C4-2B (cell line): Measurements from ENCODE around the gene MAPRE2.

Experiments
- CTCF ChIP-seq: fragments of 450-650 bp; conservative IDR thresholded peaks from 2 replicates; pipeline ENCODE4 v1.5.1; 2017; ENCODE audit warnings: mild to moderate bottlenecking
- ZFX ChIP-seq: fragments of 450-650 bp; IDR thresholded peaks from 2 replicates; pipeline ENCODE4 v1.6.1; 2017

DNA sequence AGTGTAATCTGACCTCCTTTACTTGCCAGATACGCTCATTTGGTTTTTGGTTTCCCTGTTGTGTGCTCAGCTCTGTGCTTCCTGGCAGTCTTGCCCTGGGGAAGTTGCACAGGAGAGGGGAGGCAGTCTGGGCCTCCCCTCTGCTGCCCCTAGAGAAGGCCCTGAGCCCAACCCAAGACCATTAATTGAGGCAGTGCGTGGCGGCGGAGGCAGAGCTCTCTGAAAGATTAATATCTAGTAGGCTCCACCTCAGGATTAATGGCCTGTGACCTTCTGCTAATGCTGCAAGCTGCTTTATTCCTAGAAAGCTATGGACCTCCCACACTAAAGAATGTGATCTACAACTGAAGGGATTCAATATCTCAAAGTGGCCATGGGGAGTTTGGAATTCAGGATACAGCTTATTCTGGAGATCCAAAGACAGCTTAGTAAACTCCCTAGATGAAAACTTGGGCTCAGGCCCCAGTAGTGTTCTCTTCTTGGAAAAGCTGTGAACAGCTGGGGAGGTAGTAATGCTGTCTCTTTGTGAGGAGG lies 41.4 kb upstream of the MAPRE2 start:
- TF ChIP-seq CTCF (no peak), ZFX (no peak)
